H9 (cell line): ENCODE results near the gene KTN1. TPM values are rescaled to one million over a fixed set of nuclear protein-coding genes. Genes with fewer than 3 reads are reported as not detected.
A peak's percentile ranks its signal among the peaks of the same experiment; 100 is the strongest.

ENCODE experiments used
- DNase-seq: peaks from one replicate; pipeline ENCODE4 v3.0.0-alpha.2; 2017
- H2AFZ ChIP-seq: one replicate; pipeline ENCODE4 v1.6.1; 2013; ENCODE audit warnings: mild to moderate bottlenecking, low read length, control low read depth, moderate library complexity
- H2AK5ac ChIP-seq: 2 replicates; pipeline ENCODE4 v1.6.1; 2013; ENCODE audit warnings: low read length, control low read depth, mixed read lengths; ENCODE audit not compliant: insufficient read length
- H2BK120ac ChIP-seq: one replicate; pipeline ENCODE4 v1.6.1; 2013; ENCODE audit warnings: low read depth, mild to moderate bottlenecking, low read length, control low read depth, inconsistent platforms; ENCODE audit not compliant: poor library complexity, severe bottlenecking
- H2BK12ac ChIP-seq: 2 replicates; pipeline ENCODE4 v1.6.1; 2013; ENCODE audit warnings: low read length, control low read depth, mixed read lengths, low read depth; ENCODE audit not compliant: insufficient read length
- H2BK15ac ChIP-seq: 2 replicates; pipeline ENCODE4 v1.6.1; 2013; ENCODE audit warnings: low read depth, low read length, control low read depth
- H2BK20ac ChIP-seq: one replicate; pipeline ENCODE4 v1.6.1; 2013; ENCODE audit warnings: low read depth, mild to moderate bottlenecking, low read length, control low read depth, inconsistent platforms; ENCODE audit not compliant: poor library complexity, severe bottlenecking
- H2BK5ac ChIP-seq: 2 replicates; pipeline ENCODE4 v1.6.1; 2013; ENCODE audit warnings: low read length, control low read depth, mixed read lengths; ENCODE audit not compliant: insufficient read length
- H3K14ac ChIP-seq: 2 replicates; pipeline ENCODE4 v1.6.1; 2013; ENCODE audit warnings: low read length, control low read depth; ENCODE audit not compliant: insufficient read depth
- H3K18ac ChIP-seq: 2 replicates; pipeline ENCODE4 v1.6.1; 2013; ENCODE audit warnings: low read depth, mild to moderate bottlenecking, mixed read lengths, low read length, control low read depth; ENCODE audit not compliant: insufficient read length
- H3K23ac ChIP-seq: 2 replicates; pipeline ENCODE4 v1.6.1; 2013; ENCODE audit warnings: low read length, control low read depth, mixed read lengths, low read depth; ENCODE audit not compliant: insufficient read length
- H3K23me2 ChIP-seq: 2 replicates; pipeline ENCODE4 v1.6.1; 2013; ENCODE audit warnings: low read depth, mild to moderate bottlenecking, mixed read lengths, low read length, control low read depth; ENCODE audit not compliant: insufficient read length, poor library complexity, severe bottlenecking
- H3K27ac ChIP-seq: 2 replicates; pipeline ENCODE4 v1.5.1; 2013; ENCODE audit warnings: low read length, control low read depth, mixed read lengths, low read depth; ENCODE audit not compliant: insufficient read length
- H3K27me3 ChIP-seq: 2 replicates; pipeline ENCODE4 v1.6.1; 2013; ENCODE audit warnings: low read length, control low read depth, inconsistent platforms; ENCODE audit not compliant: insufficient read depth
- H3K4ac ChIP-seq: 2 replicates; pipeline ENCODE4 v1.6.1; 2013; ENCODE audit warnings: low read depth, mild to moderate bottlenecking, control low read depth, inconsistent platforms, low read length, moderate library complexity
- H3K4me1 ChIP-seq: 2 replicates; pipeline ENCODE4 v1.6.1; 2013; ENCODE audit warnings: low read length, control low read depth, inconsistent platforms; ENCODE audit not compliant: insufficient read depth
- H3K4me2 ChIP-seq: 2 replicates; pipeline ENCODE4 v1.6.1; 2013; ENCODE audit warnings: low read length, control low read depth, mixed read lengths; ENCODE audit not compliant: insufficient read length, insufficient read depth
- H3K56ac ChIP-seq: 2 replicates; pipeline ENCODE4 v1.6.1; 2013; ENCODE audit warnings: low read depth, mild to moderate bottlenecking, mixed read lengths, low read length, control low read depth; ENCODE audit not compliant: insufficient read length
- H3K79me1 ChIP-seq: 2 replicates; pipeline ENCODE4 v1.6.1; 2013; ENCODE audit warnings: low read depth, mild to moderate bottlenecking, moderate library complexity, low read length, control low read depth, inconsistent platforms; ENCODE audit not compliant: insufficient read depth, poor library complexity, severe bottlenecking
- H3K79me2 ChIP-seq: 2 replicates; pipeline ENCODE4 v1.6.1; 2013; ENCODE audit warnings: low read length, control low read depth, inconsistent platforms; ENCODE audit not compliant: insufficient read depth
- H3K9ac ChIP-seq: 2 replicates; pipeline ENCODE4 v1.6.1; 2013; ENCODE audit warnings: low read length, control low read depth, mixed read lengths; ENCODE audit not compliant: insufficient read length; ENCODE audit errors: extremely low read depth
- H3K9me3 ChIP-seq: one replicate; pipeline ENCODE4 v1.6.1; 2013; ENCODE audit warnings: low read depth, low read length, inconsistent platforms; ENCODE audit not compliant: control insufficient read depth
- H3T11ph ChIP-seq: one replicate; pipeline ENCODE4 v1.6.1; 2013; ENCODE audit warnings: mild to moderate bottlenecking, low read length, control low read depth, inconsistent platforms
- H4K20me1 ChIP-seq: one replicate; pipeline ENCODE4 v1.6.1; 2013; ENCODE audit not compliant: control insufficient read depth, insufficient read length, insufficient read depth
- H4K5ac ChIP-seq: 2 replicates; pipeline ENCODE4 v1.6.1; 2013; ENCODE audit warnings: low read depth, mild to moderate bottlenecking, mixed read lengths, low read length, control low read depth; ENCODE audit not compliant: insufficient read length
- H4K8ac ChIP-seq: replicated peaks from 2 replicates; pipeline ENCODE4 v1.6.1; 2013; ENCODE audit warnings: low read length, control low read depth, mixed read lengths, low read depth; ENCODE audit not compliant: insufficient read length
- H4K91ac ChIP-seq: 2 replicates; pipeline ENCODE4 v1.6.1; 2013; ENCODE audit warnings: low read depth, mild to moderate bottlenecking, moderate library complexity, mixed read lengths, low read length, control low read depth; ENCODE audit not compliant: insufficient read length
- H3K27ac Mint-ChIP-seq, 3 experiments: 2 replicates in 2 of 3; 3 replicates in 1 of 3; pipeline ENCODE4 v1.8.0; 2020 to 2021; ENCODE audit warnings: mixed read lengths in 3 of 3, mild to moderate bottlenecking in 1 of 3, moderate library complexity in 1 of 3
- H3K27me3 Mint-ChIP-seq: 2 replicates; pipeline ENCODE4 v1.8.0; 2021; ENCODE audit warnings: low read depth, mild to moderate bottlenecking, moderate library complexity, mixed read lengths
- H3K36me3 Mint-ChIP-seq, 3 experiments: 2 replicates in 2 of 3; 3 replicates in 1 of 3; pipeline ENCODE4 v1.8.0; 2020 to 2021; ENCODE audit warnings: low read depth in 3 of 3, mixed read lengths in 3 of 3; ENCODE audit not compliant: insufficient read depth in 1 of 3
- H3K4me1 Mint-ChIP-seq, 2 experiments: 2 replicates each; pipeline ENCODE4 v1.8.0; 2020; ENCODE audit warnings: mixed read lengths in 2 of 2
- H3K4me3 Mint-ChIP-seq, 2 experiments: 2 replicates in 1 of 2; 3 replicates in 1 of 2; pipeline ENCODE4 v1.8.0; 2020 to 2021; ENCODE audit warnings: mild to moderate bottlenecking in 2 of 2, mixed read lengths in 2 of 2, moderate library complexity in 1 of 2
- H3K9me3 Mint-ChIP-seq, 2 experiments: 2 replicates in 1 of 2; 3 replicates in 1 of 2; pipeline ENCODE4 v1.8.0; 2020; ENCODE audit warnings: mild to moderate bottlenecking in 2 of 2, mixed read lengths in 2 of 2, moderate library complexity in 1 of 2
- CTCF ChIP-seq: fragments of 200-600 bp; sonication (generic); conservative IDR thresholded peaks from 3 replicates; pipeline ENCODE4 v1.8.0; 2021; ENCODE audit warnings: antibody characterized with exemption, mild to moderate bottlenecking
- WGBS: extraction: QIAGEN DNeasy Blood & Tissue Kit; methylation state at CpG from one replicate; pipeline ENCODE4 v1.1.7; 2013; ENCODE audit warnings: missing lambda C conversion rate, low lambda C conversion rate, mixed read lengths; ENCODE audit not compliant: insufficient read length; ENCODE audit errors: extremely low coverage; 5-methylcytosine and 5-hydroxymethylcytosine counted together
- total RNA-seq: library from RNA; stranded (reverse); gene quantifications from 2 replicates; pipeline ENCODE4 v1.2.1, GENCODE V29; 2021

Gene KTN1
- total RNA-seq, 1 experiment from 2014 or later = 128 TPM

GRCh38 chr14:55624913-55625312, 44.9 kb downstream of the KTN1 start:
- Histone ChIP-seq H3K23me2 (no peaks in the 10 kb centered on the region), H3K27ac (no peak overlapping the region), H3K79me1 (no peaks in the 10 kb centered on the region), H3T11ph (no peak overlapping the region), H2BK12ac (no peak overlapping the region), H2AK5ac (no peak overlapping the region), H3K23ac (no peak overlapping the region), H4K8ac (no peak overlapping the region), H2AFZ (no peak overlapping the region), H4K20me1 (no peaks in the 10 kb centered on the region), H4K5ac (no peak overlapping the region), H3K4me1 (no peaks in the 10 kb centered on the region), H3K14ac (no peak overlapping the region), H3K9me3 (peaks cover 8% of the 10 kb centered on the region), H3K18ac (no peak overlapping the region), H3K4ac (no peak overlapping the region), H3K56ac (no peak overlapping the region), H2BK5ac (no peak overlapping the region), H3K4me2 (no peak overlapping the region), H2BK20ac (no peak overlapping the region), H3K79me2 (no peaks in the 10 kb centered on the region), H2BK120ac (no peak overlapping the region), H2BK15ac (no peak overlapping the region), H3K27me3 (no peaks in the 10 kb centered on the region), H3K9ac (no peak overlapping the region), H4K91ac (no peak overlapping the region)
- peaks cover 36 to 73% (median 50%) of the 10 kb centered on the region in 3 experiments for H3K36me3 Mint-ChIP-seq
- no peaks in the 10 kb centered on the region for H3K27me3 Mint-ChIP-seq
- H3K27ac Mint-ChIP-seq = peak overlapping the region in 1 of 3 experiments; percentile 13; a peak in 1 of 7 replicates
- DNase-seq = no peak
- peaks cover 8 to 11% of the 10 kb centered on the region in 2 experiments for H3K4me1 Mint-ChIP-seq
- no peak overlapping the region for H3K4me3 Mint-ChIP-seq
- peaks cover 9 to 11% of the 10 kb centered on the region in 2 experiments for H3K9me3 Mint-ChIP-seq
- TF ChIP-seq CTCF = no peak
- no CpG with 5 or more reads among the region's 4 CpGs for WGBS
